HG02798 (cell line): Measurements from ENCODE around the gene NRP1.

Source experiments
- ATAC-seq: cut with Tn5 transposase; IDR thresholded peaks from one replicate; pipeline ENCODE4 v1.9.1; 2021; ENCODE audit warnings: mild to moderate bottlenecking; ENCODE audit not compliant: unreplicated experiment, poor library complexity

NRP1 gene

GRCh38 chr10:33352175-33352574 is 17.7 kb upstream of the NRP1 start:
- no peak for ATAC-seq

- ATAC-seq: no peak
These were observed 15.6 kb upstream of the NRP1 start for GRCh38 chr10:33350041-33350440.

GRCh38 chr10:33349268-33349667 is 14.8 kb upstream of the NRP1 start:
- ATAC-seq: no peak

- ATAC-seq: no peak
These were observed 12.7 kb upstream of the NRP1 start for GRCh38 chr10:33347211-33347610.

GRCh38 chr10:33345236-33345635 is 10.8 kb upstream of the NRP1 start:
- no peak for ATAC-seq

GRCh38 chr10:33344676-33345075 is 10.2 kb upstream of the NRP1 start:
- ATAC-seq: no peak

- ATAC-seq: no peak
These were observed 7.2 kb upstream of the NRP1 start for GRCh38 chr10:33341637-33342036.

- no peak for ATAC-seq
These were observed 3.0 kb upstream of the NRP1 start for GRCh38 chr10:33337326-33337957.

GRCh38 chr10:33336582-33337325 is 2.3 kb upstream of the NRP1 start:
- no peak for ATAC-seq

- ATAC-seq: no peak
These were observed 1.5 kb upstream of the NRP1 start for GRCh38 chr10:33335801-33336581.

GRCh38 chr10:33335551-33335800 is 1.0 kb upstream of the NRP1 start:
- no peak for ATAC-seq

- ATAC-seq: peak; percentile 32
These were observed 511 bp upstream of the NRP1 start for GRCh38 chr10:33334805-33335550.

- no peak for ATAC-seq
These were observed 986 bp downstream of the NRP1 start for GRCh38 chr10:33333260-33334101.

GRCh38 chr10:33332183-33333065 is 2.0 kb downstream of the NRP1 start:
- no peak for ATAC-seq

GRCh38 chr10:33331379-33331694 is 3.1 kb downstream of the NRP1 start:
- ATAC-seq: no peak

GRCh38 chr10:33330543-33331378 is 3.7 kb downstream of the NRP1 start:
- ATAC-seq: peak; percentile 71

GRCh38 chr10:33329178-33329577 is 5.3 kb downstream of the NRP1 start:
- ATAC-seq: no peak

GRCh38 chr10:33328253-33328652 is 6.2 kb downstream of the NRP1 start:
- ATAC-seq: no peak
